NCI-H1092 (cell line): Measurements from ENCODE around the gene VPS33A.
"Not testable (repeated sequence)": the region's sequence is repeated elsewhere in the genome, so short reads cannot be mapped to it uniquely, and the experiment has no call there.

ENCODE experiments used
- DNase-seq: peaks from one replicate; lab custom pipeline; 2025; lab: John Stamatoyannopoulos, UW

VPS33A gene

DNA sequence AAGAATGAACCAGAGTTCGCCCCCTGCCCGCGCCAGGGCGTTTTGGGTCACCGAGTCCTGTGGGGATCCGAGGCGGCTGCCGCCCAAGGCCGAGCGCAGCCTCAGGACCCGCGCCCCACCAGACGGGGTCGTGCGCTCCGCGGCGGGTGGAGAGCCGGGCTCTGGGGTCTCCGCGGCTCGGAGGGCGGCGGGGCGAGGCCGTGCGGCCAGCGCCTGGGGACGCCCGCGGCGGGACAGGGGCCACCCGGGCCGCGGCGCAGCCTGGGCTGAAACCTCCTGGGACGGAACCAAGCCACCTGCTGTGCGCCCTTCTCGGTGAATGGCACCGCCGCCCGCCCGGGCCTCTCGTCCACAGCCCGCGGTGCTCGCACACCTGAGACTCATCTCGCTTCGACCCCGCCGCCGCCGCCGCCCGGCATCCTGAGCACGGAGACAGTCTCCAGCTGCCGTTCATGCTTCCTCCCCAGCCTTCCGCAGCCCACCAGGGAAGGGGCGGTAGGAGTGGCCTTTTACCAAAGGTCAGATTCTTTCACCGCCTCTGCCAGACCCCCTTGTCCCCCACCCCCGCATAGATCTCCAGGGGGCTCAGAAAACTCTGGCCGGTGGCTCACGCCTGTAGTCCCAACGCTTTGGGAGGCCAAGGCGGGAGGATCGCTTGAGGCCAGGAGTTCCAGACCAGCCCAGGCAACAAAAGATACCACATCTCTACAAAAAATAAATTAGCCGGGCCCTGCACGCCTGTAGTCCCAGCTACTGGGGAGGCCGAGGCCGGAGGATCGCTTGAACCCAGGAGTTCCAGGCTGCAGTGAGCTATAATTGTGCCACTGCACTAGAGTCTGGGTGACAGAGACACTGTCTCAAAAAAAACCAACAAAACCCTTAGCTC, 61.9 kb downstream of the VPS33A start:
- no peak for DNase-seq

- peak; percentile 10 for DNase-seq
Measured at GRCh38 chr12:122203301-122204166, 62.8 kb downstream of the VPS33A start, which contains the start of gene B3GNT4. Gene B3GNT4, plus strand, starts transcription at chr12:122203709. Its CDS starts 910 bp downstream, at chr12:122204619.

GRCh38 chr12:122202811-122203210, 63.5 kb downstream of the VPS33A start:
- not testable (repeated sequence) for DNase-seq

DNA sequence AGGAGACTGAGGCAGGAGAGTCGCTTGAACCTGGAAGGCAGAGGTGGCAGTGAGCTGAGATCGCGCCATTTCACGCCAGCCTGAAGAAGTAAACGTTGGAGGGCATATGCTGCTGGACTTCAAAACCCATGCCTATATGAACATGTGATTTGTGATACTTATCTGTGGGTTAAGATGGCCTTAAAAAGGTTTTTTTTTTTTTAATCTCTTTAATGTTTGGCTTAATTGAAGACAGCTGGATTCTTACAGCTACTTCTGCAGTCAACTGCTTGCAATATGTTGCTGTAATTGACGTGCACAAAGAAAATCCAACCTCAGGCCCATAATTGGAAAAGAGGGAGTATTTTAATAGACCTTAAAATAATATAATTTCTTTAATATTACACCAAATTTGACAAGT, 64.3 kb downstream of the VPS33A start:
- DNase-seq = no peak

- no peak for DNase-seq
Measured at GRCh38 chr12:122201381-122201780, 64.9 kb downstream of the VPS33A start.

DNA sequence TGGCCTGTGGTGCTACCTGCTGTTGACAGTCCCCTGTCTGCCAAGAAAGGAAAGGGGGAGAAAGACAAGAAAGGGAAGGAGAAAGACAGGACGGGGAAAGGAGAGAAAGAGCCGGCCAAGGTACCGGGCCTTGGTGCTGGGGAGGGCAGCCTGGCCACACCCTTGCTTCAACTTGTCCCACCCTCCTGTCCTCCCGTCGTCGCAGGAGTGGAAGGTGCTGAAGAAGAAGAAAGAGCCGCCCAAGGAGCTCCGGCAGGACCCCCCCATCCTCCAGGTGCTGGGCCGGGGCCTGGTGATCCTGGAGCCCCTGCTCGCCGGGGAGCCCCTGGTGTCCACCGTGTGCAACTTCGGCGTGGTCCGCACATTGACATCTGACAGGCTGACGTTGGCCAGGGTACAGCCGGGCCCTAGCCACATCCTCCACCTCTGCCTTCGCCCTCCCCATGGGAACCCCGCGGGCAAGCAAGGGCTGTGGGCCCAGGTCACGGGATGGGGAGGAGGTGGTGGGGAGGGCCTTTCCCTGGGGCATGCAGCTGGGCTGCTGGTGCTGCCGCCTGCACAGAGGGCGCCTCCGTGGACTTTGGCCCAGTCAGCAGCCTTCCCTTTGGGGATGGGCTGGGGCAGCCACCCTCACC, 65.6 kb downstream of the VPS33A start:
- DNase-seq = no peak

DNA sequence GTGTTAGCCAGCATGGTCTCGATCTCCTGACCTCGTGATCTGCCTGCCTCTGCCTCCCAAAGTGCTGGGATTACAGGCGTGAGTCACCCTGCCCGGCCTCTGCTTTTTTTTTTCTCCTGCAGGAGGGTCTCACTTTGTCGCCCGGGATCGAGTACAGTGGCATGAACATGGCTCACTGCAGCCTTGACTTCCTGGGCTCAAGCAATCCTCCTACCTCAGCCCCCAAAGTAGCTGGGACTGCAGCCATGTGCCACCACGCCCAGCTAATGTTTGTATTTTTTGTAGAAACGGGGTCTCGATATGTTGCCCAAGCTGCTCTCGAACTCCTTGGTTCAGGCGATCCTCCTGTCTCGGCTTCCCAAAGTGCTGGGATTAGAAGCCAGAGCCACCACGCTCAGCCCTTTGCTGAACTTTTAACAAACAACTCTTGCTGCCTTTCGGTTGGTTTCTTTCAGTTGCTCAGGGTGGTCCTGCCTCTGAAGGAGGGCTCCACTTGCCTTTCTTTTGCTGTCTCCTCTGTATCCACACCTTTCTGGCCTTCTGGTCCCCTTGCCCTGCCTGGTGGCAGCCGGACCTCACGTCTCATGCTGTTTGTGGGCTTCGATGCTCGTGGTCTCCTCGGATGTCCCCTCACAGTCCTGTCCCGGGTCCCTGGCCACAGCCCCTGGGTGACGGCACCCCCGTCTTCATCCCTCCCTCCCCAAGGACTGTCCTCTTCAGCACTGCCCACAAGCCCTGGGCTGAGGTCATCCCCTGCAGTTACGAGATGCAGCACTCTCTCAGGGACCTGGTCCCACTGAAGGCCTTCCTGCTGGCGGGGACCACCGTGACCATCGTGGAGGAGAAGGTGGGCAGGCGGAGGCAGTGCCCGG, 66.6 kb downstream of the VPS33A start:
- DNase-seq = no peak

- DNase-seq = no peak
Measured at GRCh38 chr12:122197612-122197966, 68.7 kb downstream of the VPS33A start.

- DNase-seq = no peak
Measured at GRCh38 chr12:122195405-122195804, 70.9 kb downstream of the VPS33A start.

DNA sequence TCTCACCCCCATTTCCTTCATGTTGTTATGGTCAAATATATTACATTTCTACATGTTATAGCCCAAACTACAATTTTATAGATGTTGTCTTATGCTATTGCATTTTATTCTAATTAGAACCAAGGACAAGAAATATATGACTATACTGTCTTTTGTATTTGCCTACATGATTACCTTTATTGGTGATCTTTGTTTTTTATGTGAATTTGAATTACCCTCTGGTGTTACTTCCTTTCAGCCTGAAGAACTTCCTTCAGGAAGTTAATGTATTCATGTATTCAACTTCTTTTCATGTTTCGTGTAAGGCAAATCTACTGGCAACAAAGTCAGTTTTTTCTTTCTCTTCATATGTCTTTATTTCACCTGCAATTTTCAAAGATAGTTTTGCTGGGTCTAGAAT, 71.5 kb downstream of the VPS33A start:
- DNase-seq = no peak

GRCh38 chr12:122192441-122192840, 73.9 kb downstream of the VPS33A start:
- DNase-seq = no peak

GRCh38 chr12:122190842-122191668, 75.2 kb downstream of the VPS33A start:
- DNase-seq = peak; percentile 19

GRCh38 chr12:122189626-122190475, 76.4 kb downstream of the VPS33A start:
- no peak for DNase-seq

- DNase-seq = no peak
Measured at GRCh38 chr12:122187466-122187865, 78.8 kb downstream of the VPS33A start.

- DNase-seq = no peak
Measured at GRCh38 chr12:122185494-122186082, 80.7 kb downstream of the VPS33A start.

GRCh38 chr12:122185079-122185478, 81.2 kb downstream of the VPS33A start:
- no peak for DNase-seq

DNA sequence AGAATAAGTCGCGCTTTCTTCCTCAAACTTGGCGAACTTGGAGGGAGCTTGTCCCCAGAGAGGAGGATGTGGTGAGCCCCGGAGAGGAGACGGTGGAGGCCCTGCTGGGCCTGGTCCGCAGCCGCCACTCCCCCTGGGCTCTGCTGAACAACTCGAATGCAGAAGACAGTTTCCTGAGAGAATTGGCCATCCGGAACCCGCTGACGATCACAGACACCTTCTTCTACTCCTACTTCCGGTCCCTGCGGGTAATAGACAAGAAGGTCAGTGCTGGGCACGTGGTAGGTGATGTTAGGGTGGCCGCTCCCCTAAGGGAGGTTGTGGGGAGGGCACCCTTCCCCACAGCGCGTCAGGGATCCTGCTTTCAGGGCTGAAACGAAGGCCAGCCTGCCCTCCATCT, 81.8 kb downstream of the VPS33A start:
- DNase-seq = no peak

- DNase-seq = no peak
Measured at GRCh38 chr12:122183588-122183940, 82.7 kb downstream of the VPS33A start.

DNA sequence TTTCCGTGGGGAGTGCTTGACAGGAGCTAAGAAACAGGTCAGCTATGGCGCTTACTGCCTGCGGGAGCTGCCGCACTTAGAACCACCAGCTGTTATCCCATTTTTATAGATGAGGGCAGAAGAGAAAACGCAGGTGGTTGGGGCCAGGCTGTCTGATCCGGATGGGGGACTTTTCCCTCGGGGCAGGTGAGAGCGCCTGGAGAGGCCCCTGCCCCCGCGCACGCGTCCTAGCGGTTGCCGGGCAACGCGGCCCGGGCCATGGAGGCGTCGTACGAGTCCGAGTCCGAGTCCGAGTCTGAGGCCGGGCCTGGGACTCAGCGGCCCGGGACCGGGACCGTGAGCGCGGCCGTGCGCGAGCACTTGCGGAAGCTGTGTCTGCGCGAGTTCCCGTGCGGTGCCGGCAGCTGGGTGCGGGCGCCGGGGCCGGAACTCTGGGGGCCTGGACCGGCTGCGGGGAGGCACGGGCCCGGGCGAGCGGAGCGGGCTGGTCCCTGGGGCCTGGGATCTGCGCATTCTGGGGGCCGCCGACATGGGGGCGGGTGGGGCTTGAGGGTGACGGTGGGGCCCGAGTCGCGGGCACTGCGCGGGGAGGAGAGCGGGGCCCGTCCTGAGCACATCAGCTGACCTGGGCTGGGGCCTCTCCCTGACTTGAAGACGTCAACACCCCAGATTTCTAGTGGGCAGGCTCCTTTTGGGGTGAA, 83.3 kb downstream of the VPS33A start, which contains the start of gene LRRC43:
LRRC43 (plus strand) TSS at position 237 of the 701 bp plus-strand sequence; CDS start at position 259, 22 bp downstream.
- DNase-seq = peak; percentile 48
